ENCODE results near the gene STAT5A. TPM values are rescaled to one million over a fixed set of nuclear protein-coding genes. Genes with fewer than 3 reads are reported as not detected.

The STAT5A gene
- total RNA-seq, 1 experiment from 2014 or later = 6.4 TPM

GRCh38 chr17:42354956-42355843 is 66.9 kb downstream of the STAT5A start:
- H3K36me3 Mint-ChIP-seq (ENCODE audit: insufficient read depth in 1 of 3, low read depth in 3 of 3) = peaks cover 0 to 2% (median 0%) of the 10 kb centered on the region in 3 experiments; a peak in 2 of 7 replicates
- Histone ChIP-seq H2AK5ac (ENCODE audit: insufficient read length, low read length) (no peak overlapping the region), H3K23ac (ENCODE audit: insufficient read length, low read depth, low read length) (no peak overlapping the region), H3K79me1 (ENCODE audit: insufficient read depth, low read depth, low read length, poor library complexity, severe bottlenecking) (no peaks in the 10 kb centered on the region), H3K79me2 (ENCODE audit: insufficient read depth, low read length) (peaks cover 6% of the 10 kb centered on the region; the same call in 1 of the 2 replicates), H3K4ac (ENCODE audit: low read depth, low read length) (no peak overlapping the region), H4K5ac (ENCODE audit: insufficient read length, low read depth, low read length) (no peak overlapping the region), H2BK12ac (ENCODE audit: insufficient read length, low read depth, low read length) (no peak overlapping the region), H2BK15ac (ENCODE audit: low read depth, low read length) (no peak overlapping the region), H3T11ph (ENCODE audit: low read length) (no peak overlapping the region), H4K91ac (ENCODE audit: insufficient read length, low read depth, low read length) (no peak overlapping the region), H3K23me2 (ENCODE audit: insufficient read length, low read depth, low read length, poor library complexity, severe bottlenecking) (no peaks in the 10 kb centered on the region), H2BK120ac (ENCODE audit: low read depth, low read length, poor library complexity, severe bottlenecking) (no peak overlapping the region), H2AFZ (ENCODE audit: low read length) (no peak overlapping the region), H4K8ac (replicated peaks; ENCODE audit: insufficient read length, low read depth, low read length) (no peak overlapping the region), H3K9ac (ENCODE audit: extremely low read depth, insufficient read length, low read length) (no peak overlapping the region), H3K18ac (ENCODE audit: insufficient read length, low read depth, low read length) (no peak overlapping the region), H3K27ac (ENCODE audit: insufficient read length, low read depth, low read length) (no peak overlapping the region), H4K20me1 (ENCODE audit: control insufficient read depth, insufficient read depth, insufficient read length) (no peaks in the 10 kb centered on the region), H3K14ac (ENCODE audit: insufficient read depth, low read length) (no peak overlapping the region), H3K4me2 (ENCODE audit: insufficient read depth, insufficient read length, low read length) (no peak overlapping the region), H3K56ac (ENCODE audit: insufficient read length, low read depth, low read length) (no peak overlapping the region), H2BK5ac (ENCODE audit: insufficient read length, low read length) (no peak overlapping the region), H3K4me1 (ENCODE audit: insufficient read depth, low read length) (no peaks in the 10 kb centered on the region), H3K27me3 (ENCODE audit: insufficient read depth, low read length) (no peaks in the 10 kb centered on the region), H2BK20ac (ENCODE audit: low read depth, low read length, poor library complexity, severe bottlenecking) (no peak overlapping the region), H3K9me3 (ENCODE audit: control insufficient read depth, low read depth, low read length) (no peaks in the 10 kb centered on the region)
- H3K27me3 Mint-ChIP-seq (ENCODE audit: low read depth) = no peaks in the 10 kb centered on the region
- peaks cover 11 to 14% of the 10 kb centered on the region in 2 experiments for H3K4me1 Mint-ChIP-seq
- H3K9me3 Mint-ChIP-seq = no peaks in the 10 kb centered on the region
- no peak for DNase-seq
- no CpG with 5 or more reads among the region's 3 CpGs for WGBS (ENCODE audit: extremely low coverage, insufficient read length, low lambda C conversion rate)
- H3K27ac Mint-ChIP-seq = no peak overlapping the region
- TF ChIP-seq CTCF (conservative IDR thresholded peaks at IDR 0.05) = no peak
- H3K4me3 Mint-ChIP-seq = no peak overlapping the region
